Measurements from ENCODE around the gene RADIL. TPM values are rescaled to one million over a fixed set of nuclear protein-coding genes. Genes with fewer than 3 reads are reported as not detected.

The RADIL gene
- total RNA-seq, 1 experiment from 2014 or later, result 5.6 TPM

DNA sequence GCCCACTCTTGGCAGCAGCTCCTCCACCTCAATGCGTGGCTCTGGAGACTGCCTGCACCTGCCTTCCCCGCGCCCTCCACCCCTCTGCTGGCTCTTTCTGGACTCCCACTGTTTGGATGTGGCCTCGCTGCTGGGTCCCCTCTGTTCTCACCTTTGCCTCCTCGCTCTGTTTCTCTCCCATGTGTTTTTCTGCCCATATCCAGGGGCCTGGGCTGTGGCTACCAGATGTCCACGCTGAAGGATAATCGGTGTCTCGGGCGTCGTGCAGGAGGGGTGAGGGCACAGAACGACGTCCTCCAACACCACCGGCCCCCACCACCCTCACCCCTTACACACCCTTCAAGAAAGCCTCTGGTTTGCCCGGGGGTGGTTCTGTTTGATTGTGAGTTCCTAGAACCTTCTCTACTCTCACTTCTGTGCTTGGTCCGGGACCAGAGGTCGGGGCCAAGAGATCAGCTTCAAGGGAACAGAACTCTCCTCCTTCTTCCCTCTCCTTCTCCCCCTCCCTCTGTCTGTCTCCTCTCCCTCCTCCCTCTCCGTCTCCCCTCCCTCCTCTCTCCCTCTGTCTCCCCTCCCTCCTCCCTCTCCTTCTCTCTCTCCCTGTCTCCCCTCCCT, 76.4 kb downstream of the RADIL start:
- Histone ChIP-seq H3K9me3 (ENCODE audit: low read length) (no peaks in the 10 kb centered on the region), H4K20me1 (ENCODE audit: low read length) (no peaks in the 10 kb centered on the region), H2AFZ (ENCODE audit: low read length) (no peak overlapping the region), H3K79me2 (ENCODE audit: low read length) (no peaks in the 10 kb centered on the region), H3K4me3 (ENCODE audit: low read length) (no peak overlapping the region), H3K4me1 (ENCODE audit: insufficient read depth, low read length) (no peaks in the 10 kb centered on the region), H3K4me2 (ENCODE audit: low read length) (no peak overlapping the region), H3K27ac (ENCODE audit: low read length) (no peak overlapping the region), H3K9ac (ENCODE audit: low read length) (no peak overlapping the region), H3K27me3 (ENCODE audit: low read length) (no peaks in the 10 kb centered on the region), H3K9me2 (replicated peaks; ENCODE audit: low read length) (no peaks in the 10 kb centered on the region), H3F3A (ENCODE audit: low read length, unreplicated experiment) (no peaks in the 10 kb centered on the region), H3K36me3 (ENCODE audit: low read depth, low read length) (no peaks in the 10 kb centered on the region)
- intact Hi-C loops (cut with micrococcal nuclease), result no loop called here
- DNase-seq (no peak), ATAC-seq (no peak)
- BruUV-seq (replicated peaks), result no TSS peak
- CTCF ChIA-PET, result no interaction called here
- TF ChIP-seq EZH2 (IDR thresholded peaks at IDR 0.05; ENCODE audit: low read length, unreplicated experiment), result no peak
- TF ChIP-seq, protein P1, sequence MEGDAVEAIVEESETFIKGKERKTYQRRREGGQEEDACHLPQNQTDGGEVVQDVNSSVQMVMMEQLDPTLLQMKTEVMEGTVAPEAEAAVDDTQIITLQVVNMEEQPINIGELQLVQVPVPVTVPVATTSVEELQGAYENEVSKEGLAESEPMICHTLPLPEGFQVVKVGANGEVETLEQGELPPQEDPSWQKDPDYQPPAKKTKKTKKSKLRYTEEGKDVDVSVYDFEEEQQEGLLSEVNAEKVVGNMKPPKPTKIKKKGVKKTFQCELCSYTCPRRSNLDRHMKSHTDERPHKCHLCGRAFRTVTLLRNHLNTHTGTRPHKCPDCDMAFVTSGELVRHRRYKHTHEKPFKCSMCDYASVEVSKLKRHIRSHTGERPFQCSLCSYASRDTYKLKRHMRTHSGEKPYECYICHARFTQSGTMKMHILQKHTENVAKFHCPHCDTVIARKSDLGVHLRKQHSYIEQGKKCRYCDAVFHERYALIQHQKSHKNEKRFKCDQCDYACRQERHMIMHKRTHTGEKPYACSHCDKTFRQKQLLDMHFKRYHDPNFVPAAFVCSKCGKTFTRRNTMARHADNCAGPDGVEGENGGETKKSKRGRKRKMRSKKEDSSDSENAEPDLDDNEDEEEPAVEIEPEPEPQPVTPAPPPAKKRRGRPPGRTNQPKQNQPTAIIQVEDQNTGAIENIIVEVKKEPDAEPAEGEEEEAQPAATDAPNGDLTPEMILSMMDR (conservative IDR thresholded peaks at IDR 0.05; ENCODE audit: low read depth, low read length), result no peak
- TF ChIP-seq EZH2phosphoT487 (IDR thresholded peaks at IDR 0.05; ENCODE audit: borderline replicate concordance, low read length), result no peak
- POLR2A ChIA-PET (ENCODE audit: unreplicated experiment), result no interaction called here

DNA sequence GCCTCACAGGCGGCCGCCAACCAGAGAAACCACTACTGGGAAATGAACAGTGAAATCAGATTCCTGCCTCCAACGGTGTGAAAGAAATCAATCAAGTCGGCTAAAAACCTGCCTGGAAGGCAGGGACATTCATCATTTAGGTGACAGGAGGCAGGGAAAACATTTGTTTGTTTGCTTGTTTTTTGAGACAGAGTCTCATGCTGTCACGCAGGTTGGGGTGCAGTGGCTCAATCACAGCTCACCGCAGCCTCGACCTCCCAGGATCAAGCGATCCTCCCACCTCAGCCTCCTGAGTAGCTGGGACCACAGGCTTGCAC, 77.6 kb downstream of the RADIL start:
- H4K20me1 ChIP-seq (ENCODE audit: low read length), result no peaks in the 10 kb centered on the region
- H3K4me3 ChIP-seq (ENCODE audit: low read length), result no peak overlapping the region
- H3K9me2 ChIP-seq (replicated peaks; ENCODE audit: low read length), result no peaks in the 10 kb centered on the region
- no peaks in the 10 kb centered on the region for H3K36me3 ChIP-seq (ENCODE audit: low read depth, low read length)
- no peaks in the 10 kb centered on the region for H3K27me3 ChIP-seq (ENCODE audit: low read length)
- ChIA-PET CTCF (no interaction called here), POLR2A (ENCODE audit: unreplicated experiment) (no interaction called here)
- TF ChIP-seq EZH2phosphoT487 (IDR thresholded peaks at IDR 0.05; ENCODE audit: borderline replicate concordance, low read length), result no peak
- TF ChIP-seq, protein P1 (conservative IDR thresholded peaks at IDR 0.05; ENCODE audit: low read depth, low read length), result no peak
- TF ChIP-seq EZH2 (IDR thresholded peaks at IDR 0.05; ENCODE audit: low read length, unreplicated experiment), result no peak
- no peak overlapping the region for H3K27ac ChIP-seq (ENCODE audit: low read length)
- H3K9me3 ChIP-seq (ENCODE audit: low read length), result no peaks in the 10 kb centered on the region
- no peaks in the 10 kb centered on the region for H3K79me2 ChIP-seq (ENCODE audit: low read length)
- ATAC-seq (no peak), DNase-seq (no peak)
- no peak overlapping the region for H2AFZ ChIP-seq (ENCODE audit: low read length)
- no TSS peak for BruUV-seq (replicated peaks)
- no peak overlapping the region for H3K4me2 ChIP-seq (ENCODE audit: low read length)
- intact Hi-C loops (cut with micrococcal nuclease), result no loop called here
- no peak overlapping the region for H3K9ac ChIP-seq (ENCODE audit: low read length)
- no peaks in the 10 kb centered on the region for H3K4me1 ChIP-seq (ENCODE audit: insufficient read depth, low read length)
- H3F3A ChIP-seq (ENCODE audit: low read length, unreplicated experiment), result no peaks in the 10 kb centered on the region

DNA sequence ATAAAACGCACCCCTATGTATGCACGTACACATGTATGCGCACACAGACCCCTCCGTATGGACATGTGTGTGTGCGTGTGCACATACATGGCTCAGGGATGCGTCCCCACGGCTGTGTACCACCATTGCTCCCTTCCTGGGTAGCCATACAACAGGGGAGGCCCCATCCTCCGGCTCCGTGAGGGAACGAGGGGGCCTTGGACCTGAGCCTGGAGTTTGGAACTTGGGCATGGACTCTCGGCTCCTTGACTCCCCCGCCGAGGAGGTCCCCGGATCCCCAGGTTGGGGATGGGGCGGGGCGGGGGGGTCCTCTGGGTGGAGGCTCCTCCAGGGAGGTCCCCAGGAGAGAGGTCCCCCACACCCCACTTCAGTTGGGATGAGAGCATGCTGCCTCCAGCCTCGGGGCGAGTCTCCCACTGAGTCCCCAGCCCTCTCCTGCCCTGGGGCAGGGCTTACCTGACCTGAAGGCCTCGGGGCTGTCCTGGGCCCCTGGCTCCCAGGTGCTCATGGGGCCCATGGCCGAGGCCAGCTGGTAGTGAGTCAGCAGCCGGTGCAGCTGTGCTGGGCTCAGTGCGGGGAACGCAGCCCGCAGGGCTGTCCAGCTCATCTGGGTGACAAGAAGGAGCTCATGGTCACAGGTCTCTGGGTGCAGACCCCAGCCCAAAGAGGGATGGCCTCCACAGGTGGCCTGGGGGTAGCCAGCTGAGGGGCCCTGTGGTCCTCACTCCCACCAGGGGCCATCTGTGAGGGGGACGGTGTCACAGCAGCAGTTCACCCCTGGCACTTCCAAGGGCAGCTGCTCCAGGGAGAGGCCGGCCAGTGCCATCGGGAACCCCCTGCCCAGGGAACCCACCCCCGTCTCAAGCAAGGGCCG, 78.2 kb downstream of the RADIL start:
- H3K4me2 ChIP-seq (ENCODE audit: low read length), result no peak overlapping the region
- H3K4me1 ChIP-seq (ENCODE audit: insufficient read depth, low read length), result no peaks in the 10 kb centered on the region
- H3K27ac ChIP-seq (ENCODE audit: low read length), result no peak overlapping the region
- no peaks in the 10 kb centered on the region for H3K36me3 ChIP-seq (ENCODE audit: low read depth, low read length)
- no peak overlapping the region for H3K4me3 ChIP-seq (ENCODE audit: low read length)
- intact Hi-C loops (cut with micrococcal nuclease), result no loop called here
- BruUV-seq (replicated peaks), result no TSS peak
- no peak overlapping the region for H3K9ac ChIP-seq (ENCODE audit: low read length)
- no peaks in the 10 kb centered on the region for H4K20me1 ChIP-seq (ENCODE audit: low read length)
- no peaks in the 10 kb centered on the region for H3F3A ChIP-seq (ENCODE audit: low read length, unreplicated experiment)
- no peak for DNase-seq
- ChIA-PET CTCF (no interaction called here), POLR2A (ENCODE audit: unreplicated experiment) (no interaction called here)
- H3K79me2 ChIP-seq (ENCODE audit: low read length), result no peaks in the 10 kb centered on the region
- ATAC-seq, result no peak
- no peaks in the 10 kb centered on the region for H3K9me3 ChIP-seq (ENCODE audit: low read length)
- no peaks in the 10 kb centered on the region for H3K9me2 ChIP-seq (replicated peaks; ENCODE audit: low read length)
- TF ChIP-seq EZH2 (IDR thresholded peaks at IDR 0.05; ENCODE audit: low read length, unreplicated experiment), result no peak
- TF ChIP-seq EZH2phosphoT487 (IDR thresholded peaks at IDR 0.05; ENCODE audit: borderline replicate concordance, low read length), result no peak
- TF ChIP-seq, protein P1 (conservative IDR thresholded peaks at IDR 0.05; ENCODE audit: low read depth, low read length), result no peak
- no peaks in the 10 kb centered on the region for H3K27me3 ChIP-seq (ENCODE audit: low read length)
- no peak overlapping the region for H2AFZ ChIP-seq (ENCODE audit: low read length)

All from PC-3 (cell line).